Stimulated activated CD8-positive, alpha-beta memory T cell treated with anti-CD3 and anti-CD28 coated beads, Interleukin-4, amount 100 ng/mL, for 24 hours (primary cell): ENCODE results near the gene NOSIP.

Experiments used
- DNase-seq: peaks from one replicate; pipeline ENCODE4 v3.0.0-alpha.2; 2020; ENCODE audit warnings: low read depth

NOSIP gene

GRCh38 chr19:49594993-49595818 lies 14.8 kb upstream of the NOSIP start:
- no peak for DNase-seq

- no peak for DNase-seq
These were observed 14.0 kb upstream of the NOSIP start for GRCh38 chr19:49594157-49594992.

- peak; percentile 89 for DNase-seq
These were observed 13.1 kb upstream of the NOSIP start for GRCh38 chr19:49593233-49594113.

- no peak for DNase-seq
These were observed 12.3 kb upstream of the NOSIP start for GRCh38 chr19:49592486-49593232.

GRCh38 chr19:49591731-49592485 lies 11.6 kb upstream of the NOSIP start:
- DNase-seq = peak; percentile 24

- DNase-seq = peak; percentile 64
These were observed 10.8 kb upstream of the NOSIP start, which contains the start of gene PRR12 for GRCh38 chr19:49590971-49591730. Gene PRR12 (plus strand): TSS chr19:49591182. CDS start chr19:49591655, 473 bp downstream.

GRCh38 chr19:49590071-49590970 lies 10.0 kb upstream of the NOSIP start:
- DNase-seq = peak; percentile 88

GRCh38 chr19:49589502-49589905 lies 9.1 kb upstream of the NOSIP start:
- DNase-seq = no peak

GRCh38 chr19:49588365-49589122 lies 8.2 kb upstream of the NOSIP start:
- DNase-seq = no peak

- no peak for DNase-seq
These were observed 6.9 kb upstream of the NOSIP start for GRCh38 chr19:49587227-49587626.

- no peak for DNase-seq
These were observed 4.7 kb upstream of the NOSIP start for GRCh38 chr19:49585023-49585422.

GRCh38 chr19:49583239-49583638 lies 2.9 kb upstream of the NOSIP start:
- DNase-seq = no peak

- DNase-seq = no peak
These were observed 702 bp upstream of the NOSIP start, which contains the start of gene PRRG2 for GRCh38 chr19:49581007-49581508. Gene PRRG2 (plus strand): TSS chr19:49581316. CDS start chr19:49583220, 1,904 bp downstream.

GRCh38 chr19:49579947-49580263 lies 451 bp downstream of the NOSIP start:
- no peak for DNase-seq

- no peak for DNase-seq
These were observed 1.2 kb downstream of the NOSIP start for GRCh38 chr19:49579193-49579592.

- DNase-seq = no peak
These were observed 6.1 kb downstream of the NOSIP start for GRCh38 chr19:49574206-49574755.

GRCh38 chr19:49573425-49573824 lies 6.9 kb downstream of the NOSIP start:
- DNase-seq = no peak
